BLaER1 treated with 17β-estradiol and CSF1 and Interleukin-3, amounts not matched to agents 10 nM and 100 nM (cell line): ENCODE data around the gene DUSP14.

Source experiments
- H3K27ac ChIP-seq, 11 experiments: shearing (Covaris generic); formaldehyde crosslinking; 2 replicates each; pipeline ENCODE4 v1.8.1; 2022
- H3K27me3 ChIP-seq, 11 experiments: shearing (Covaris generic); formaldehyde crosslinking; 2 replicates each; pipeline ENCODE4 v1.8.1; 2022
- H3K36me3 ChIP-seq, 11 experiments: shearing (Covaris generic); formaldehyde crosslinking; 2 replicates each; pipeline ENCODE4 v1.8.1; 2022
- H3K4me1 ChIP-seq, 10 experiments: shearing (Covaris generic); formaldehyde crosslinking; 2 replicates each; pipeline ENCODE4 v1.8.1; 2022
- H3K4me2 ChIP-seq, 11 experiments: shearing (Covaris generic); formaldehyde crosslinking; 2 replicates each; pipeline ENCODE4 v1.8.1; 2022
- H3K4me3 ChIP-seq, 10 experiments: shearing (Covaris generic); formaldehyde crosslinking; 2 replicates each; pipeline ENCODE4 v1.8.1; 2022
- H3K9ac ChIP-seq, 11 experiments: shearing (Covaris generic); formaldehyde crosslinking; 2 replicates each; pipeline ENCODE4 v1.8.1; 2022
- H3K9me3 ChIP-seq, 11 experiments: shearing (Covaris generic); formaldehyde crosslinking; replicated peaks in 1 of 11; 2 replicates each; pipeline ENCODE4 v1.8.1; 2022
- H4K20me1 ChIP-seq, 11 experiments: shearing (Covaris generic); formaldehyde crosslinking; 2 replicates each; pipeline ENCODE4 v1.8.1; 2022
- Cebpa-rat ChIP-seq, 11 experiments: shearing (Covaris generic); IDR thresholded peaks; 2 replicates each; pipeline ENCODE4 v1.8.1; 2022

Gene DUSP14

DNA sequence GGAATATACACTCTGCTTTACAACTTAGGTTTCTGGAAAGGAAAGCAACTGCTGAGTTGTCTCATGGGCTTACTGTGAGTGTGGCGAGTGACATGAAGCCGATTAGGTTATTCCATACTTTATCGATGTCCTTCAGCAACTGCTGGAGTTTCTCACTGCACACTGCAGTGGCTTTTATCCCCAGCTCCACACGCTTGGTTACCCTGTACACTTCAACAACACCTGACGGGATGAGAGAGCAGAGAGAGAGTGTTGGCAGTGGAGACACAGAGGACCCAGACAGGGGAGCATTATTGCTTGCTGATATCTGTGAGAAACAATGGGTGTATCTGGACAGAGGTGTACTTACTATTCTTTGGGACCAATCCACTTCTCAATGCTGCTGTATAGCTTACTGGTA, 46.2 kb downstream of the DUSP14 start:
- peaks cover 93 to 100% (median 98%) of the 10 kb centered on the region in 11 experiments for H3K36me3 ChIP-seq
- no peak overlapping the region for H3K4me2 ChIP-seq
- no peaks in the 10 kb centered on the region for H3K9me3 ChIP-seq
- H3K27me3 ChIP-seq = no peaks in the 10 kb centered on the region
- H4K20me1 ChIP-seq = peaks cover 0 to 20% (median under 1%) of the 10 kb centered on the region in 11 experiments; a peak in 5 of 22 replicates
- no peak for TF ChIP-seq Cebpa-rat (IDR thresholded peaks at IDR 0.05)
- H3K9ac ChIP-seq = no peak overlapping the region
- H3K4me3 ChIP-seq = no peak overlapping the region
- H3K27ac ChIP-seq = no peak overlapping the region
- H3K4me1 ChIP-seq = no peaks in the 10 kb centered on the region

DNA sequence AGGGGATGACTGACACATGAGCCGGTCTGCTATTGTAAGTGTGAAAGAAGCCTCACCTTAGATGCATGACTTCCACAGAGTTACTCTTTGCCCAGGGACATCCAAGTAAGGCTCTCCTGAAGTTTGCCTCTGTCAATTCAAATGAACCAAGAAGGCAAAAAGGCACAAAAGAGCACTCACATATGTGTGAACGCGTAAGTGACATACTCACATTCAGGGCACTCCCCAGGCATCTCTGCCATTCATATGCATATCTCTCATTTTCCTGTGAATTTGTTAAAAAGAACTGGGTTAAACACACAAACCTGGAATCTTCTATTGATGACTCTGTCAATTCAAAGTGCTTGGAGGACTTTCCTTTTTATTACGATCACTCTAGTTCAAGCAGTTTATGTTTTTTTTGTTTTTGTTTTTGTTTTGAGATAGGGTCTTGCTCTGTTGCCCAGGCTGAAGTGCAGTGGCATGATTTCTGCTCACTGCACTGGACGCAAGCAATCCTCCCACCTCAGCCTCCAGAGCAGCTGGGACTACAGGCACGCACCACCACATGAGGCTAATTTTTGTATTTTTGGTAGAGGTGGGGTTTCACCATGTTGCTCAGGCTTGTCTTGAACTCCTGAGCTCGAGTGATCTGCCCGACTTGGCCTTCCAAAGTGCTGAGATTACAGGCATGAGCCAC, 49.4 kb downstream of the DUSP14 start:
- no peak overlapping the region for H3K4me2 ChIP-seq

DNA sequence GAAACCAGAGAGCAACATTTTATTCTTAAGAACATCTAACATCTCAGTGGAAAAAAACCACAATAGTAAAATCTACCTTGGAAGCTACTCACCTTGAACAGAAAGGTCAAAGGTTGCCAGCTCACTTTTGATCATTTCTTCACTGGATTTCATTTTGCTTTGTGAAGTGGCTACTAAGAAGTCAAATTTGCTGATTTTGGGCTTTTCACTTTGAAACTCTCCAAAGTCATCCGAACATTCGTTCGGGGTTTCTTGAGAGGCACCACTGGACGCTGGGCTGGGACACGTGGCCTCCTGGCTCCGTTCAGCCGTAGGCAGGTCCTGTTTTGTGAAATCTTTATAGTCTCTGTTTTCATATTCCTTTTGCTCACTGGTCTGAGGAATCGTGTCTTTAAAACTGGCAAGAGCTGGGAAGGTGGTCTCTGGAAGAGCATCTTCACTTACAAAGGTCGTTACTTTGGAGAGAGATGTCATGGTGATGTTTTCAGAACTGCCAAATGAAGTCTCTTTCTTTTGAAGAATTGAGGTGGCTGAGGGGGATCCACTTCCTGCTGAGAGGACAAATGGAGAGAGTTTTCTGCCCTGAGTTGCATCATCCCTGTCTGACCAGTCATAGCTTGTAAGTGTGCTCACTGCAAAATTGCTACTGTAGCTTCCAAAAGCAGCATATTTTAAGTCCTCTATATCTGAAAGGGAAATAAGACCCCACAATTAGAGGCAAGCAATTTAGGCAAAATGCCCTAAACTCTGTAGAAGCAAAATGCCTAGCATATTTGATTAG, 52.4 kb downstream of the DUSP14 start:
- Histone ChIP-seq H3K4me3 (no peak overlapping the region), H3K27ac (no peak overlapping the region), H3K9me3 (no peaks in the 10 kb centered on the region), H3K4me2 (no peak overlapping the region), H3K27me3 (no peaks in the 10 kb centered on the region), H3K9ac (no peak overlapping the region), H3K4me1 (no peaks in the 10 kb centered on the region; a peak in 1 of 20 replicates), H4K20me1 (peaks cover 2 to 46% (median 16%) of the 10 kb centered on the region in 11 experiments; a peak in 14 of 22 replicates), H3K36me3 (peaks cover 75 to 100% (median 89%) of the 10 kb centered on the region in 11 experiments)
- TF ChIP-seq Cebpa-rat (IDR thresholded peaks at IDR 0.05) = no peak

More for the DNA sequence above, 49.4 kb downstream of the DUSP14 start:
- H4K20me1 ChIP-seq = peaks cover 0 to 24% (median 4%) of the 10 kb centered on the region in 11 experiments; a peak in 8 of 22 replicates
- H3K9me3 ChIP-seq = no peaks in the 10 kb centered on the region
- no peaks in the 10 kb centered on the region for H3K27me3 ChIP-seq
- no peaks in the 10 kb centered on the region; a peak in 1 of 20 replicates for H3K4me1 ChIP-seq
- H3K27ac ChIP-seq = no peak overlapping the region
- no peak overlapping the region for H3K4me3 ChIP-seq
- TF ChIP-seq Cebpa-rat (IDR thresholded peaks at IDR 0.05) = no peak
- no peak overlapping the region for H3K9ac ChIP-seq
- peaks cover 93 to 100% (median 99%) of the 10 kb centered on the region in 11 experiments for H3K36me3 ChIP-seq

DNA sequence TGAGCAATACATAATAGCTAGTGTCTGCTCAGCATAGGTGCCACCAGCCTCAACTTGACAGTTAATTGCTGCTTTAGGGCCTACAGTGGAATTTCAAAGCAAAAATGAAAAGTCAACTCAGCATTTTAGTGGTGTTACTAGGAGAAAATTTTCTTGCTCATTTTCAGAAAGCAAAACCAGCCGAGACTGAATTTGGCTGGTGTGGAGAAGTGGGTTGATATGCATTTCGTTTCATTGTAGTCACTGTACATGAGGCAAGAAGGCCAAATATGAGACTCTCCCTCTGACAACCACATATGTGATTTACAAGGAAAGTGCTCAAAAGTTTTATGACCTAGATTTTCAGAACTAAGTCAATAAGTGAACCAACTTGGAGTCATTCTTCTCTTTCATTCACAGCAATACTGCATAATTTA, 54.0 kb downstream of the DUSP14 start:
- no peaks in the 10 kb centered on the region for H3K9me3 ChIP-seq
- no peak overlapping the region for H3K4me2 ChIP-seq
- H3K4me1 ChIP-seq = peaks cover 0 to 3% (median 0%) of the 10 kb centered on the region in 10 experiments; a peak in 3 of 20 replicates
- H4K20me1 ChIP-seq = peaks cover 7 to 61% (median 30%) of the 10 kb centered on the region in 11 experiments; a peak in 17 of 22 replicates
- no peak overlapping the region for H3K4me3 ChIP-seq
- H3K36me3 ChIP-seq = peaks cover 68 to 100% (median 85%) of the 10 kb centered on the region in 11 experiments
- no peak overlapping the region for H3K27ac ChIP-seq
- H3K9ac ChIP-seq = no peak overlapping the region
- no peaks in the 10 kb centered on the region for H3K27me3 ChIP-seq
- TF ChIP-seq Cebpa-rat (IDR thresholded peaks at IDR 0.05) = no peak

DNA sequence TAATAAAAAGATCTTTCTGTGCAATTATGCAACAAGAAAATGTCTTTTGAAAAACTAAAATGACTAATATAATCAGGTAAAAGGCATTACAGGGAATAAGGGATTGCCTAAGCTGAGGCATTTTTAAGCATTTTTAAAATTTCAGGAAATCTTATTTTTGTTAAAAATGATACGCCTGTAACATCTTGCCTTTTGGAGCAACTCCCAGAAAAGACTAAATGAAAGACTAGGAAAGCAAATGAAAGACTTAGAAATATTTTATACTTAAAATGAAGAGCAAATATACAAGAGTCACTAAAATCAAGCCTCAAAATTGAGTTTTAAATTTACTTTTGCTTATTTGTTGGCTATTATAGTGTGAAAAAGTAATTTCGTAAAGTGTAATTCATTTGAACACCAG, 55.8 kb downstream of the DUSP14 start:
- Histone ChIP-seq H4K20me1 (peaks cover 11 to 80% (median 45%) of the 10 kb centered on the region in 11 experiments; a peak in 18 of 22 replicates), H3K4me2 (no peak overlapping the region), H3K27ac (no peak overlapping the region), H3K9ac (no peak overlapping the region), H3K4me3 (no peak overlapping the region), H3K36me3 (peaks cover 55 to 100% (median 79%) of the 10 kb centered on the region in 11 experiments), H3K27me3 (no peaks in the 10 kb centered on the region), H3K4me1 (peaks cover 4 to 13% (median 8%) of the 10 kb centered on the region in 10 experiments; a peak in 13 of 20 replicates), H3K9me3 (no peaks in the 10 kb centered on the region)
- TF ChIP-seq Cebpa-rat (IDR thresholded peaks at IDR 0.05) = no peak

DNA sequence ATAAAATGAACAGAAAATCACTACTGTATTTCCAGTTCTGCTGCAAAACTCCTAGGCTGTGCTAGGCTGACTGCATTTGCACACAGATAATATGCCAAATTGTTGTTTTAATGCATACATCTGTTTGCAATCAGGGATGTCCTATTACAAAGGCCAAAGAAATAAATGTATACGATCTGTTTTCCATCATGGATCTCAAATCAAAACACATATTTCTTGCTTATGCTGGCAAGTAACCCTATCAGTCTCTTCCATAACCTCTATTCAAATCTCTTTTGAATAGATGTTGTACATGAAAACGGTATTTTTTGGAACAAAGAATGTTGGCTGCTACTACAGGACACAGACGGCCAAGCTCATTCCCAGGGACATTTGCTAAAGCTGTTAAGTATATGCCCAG, 56.6 kb downstream of the DUSP14 start:
- H3K4me3 ChIP-seq = no peak overlapping the region
- H4K20me1 ChIP-seq = peaks cover 11 to 88% (median 53%) of the 10 kb centered on the region in 11 experiments; a peak in 20 of 22 replicates
- H3K4me2 ChIP-seq = no peak overlapping the region
- TF ChIP-seq Cebpa-rat (IDR thresholded peaks at IDR 0.05) = no peak
- no peak overlapping the region for H3K9ac ChIP-seq
- H3K27me3 ChIP-seq = no peaks in the 10 kb centered on the region
- peaks cover 55 to 100% (median 79%) of the 10 kb centered on the region in 11 experiments for H3K36me3 ChIP-seq
- H3K27ac ChIP-seq = no peak overlapping the region
- H3K9me3 ChIP-seq = no peaks in the 10 kb centered on the region
- H3K4me1 ChIP-seq = peaks cover 4 to 13% (median 8%) of the 10 kb centered on the region in 10 experiments; a peak in 13 of 20 replicates

DNA sequence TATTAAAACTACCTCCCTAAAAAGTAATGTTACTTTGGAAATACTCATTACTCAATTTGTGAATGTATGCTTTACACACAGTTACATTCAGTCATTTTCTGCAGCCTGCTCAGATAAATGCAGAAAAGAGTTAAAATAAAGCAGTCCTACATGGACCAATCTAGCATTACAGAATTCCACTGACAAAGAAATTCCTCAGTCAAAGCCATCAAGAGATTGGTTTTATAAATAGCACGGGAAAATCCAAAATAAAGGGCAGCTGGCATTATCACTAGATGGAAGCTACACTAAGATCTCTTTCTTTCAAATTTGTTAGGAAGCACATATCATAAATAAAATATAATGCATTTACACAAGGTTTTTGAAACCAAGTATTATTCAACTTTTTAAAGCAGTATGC, 58.3 kb downstream of the DUSP14 start:
- H3K9ac ChIP-seq = no peak overlapping the region
- no peak for TF ChIP-seq Cebpa-rat (IDR thresholded peaks at IDR 0.05)
- peaks cover 11 to 100% (median 63%) of the 10 kb centered on the region in 11 experiments; a peak in 20 of 22 replicates for H4K20me1 ChIP-seq
- no peaks in the 10 kb centered on the region for H3K27me3 ChIP-seq
- no peak overlapping the region for H3K4me2 ChIP-seq
- H3K9me3 ChIP-seq = no peaks in the 10 kb centered on the region
- H3K4me1 ChIP-seq = peaks cover 4 to 13% (median 8%) of the 10 kb centered on the region in 10 experiments; a peak in 13 of 20 replicates
- H3K36me3 ChIP-seq = peaks cover 45 to 100% (median 76%) of the 10 kb centered on the region in 11 experiments
- no peak overlapping the region for H3K27ac ChIP-seq
- no peak overlapping the region for H3K4me3 ChIP-seq

DNA sequence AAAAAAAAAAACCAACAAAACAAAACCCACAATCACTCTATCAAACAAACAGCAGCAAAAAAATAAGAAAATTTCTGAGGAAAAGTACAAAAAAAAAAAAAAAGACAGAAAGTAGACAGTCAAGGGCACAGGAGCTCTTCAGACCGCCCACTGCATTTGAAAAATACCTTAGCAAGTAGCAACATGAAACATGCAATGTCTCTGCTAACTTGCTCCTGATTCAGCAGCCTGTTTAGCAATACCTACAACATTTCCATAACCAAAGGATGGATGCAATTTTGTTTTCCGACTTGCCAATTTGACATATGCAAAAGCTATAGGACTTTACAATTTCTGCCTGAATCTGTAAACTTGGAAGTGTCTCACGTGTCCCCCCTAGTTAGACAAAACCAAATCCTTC, 62.1 kb downstream of the DUSP14 start:
- Histone ChIP-seq H3K9me3 (no peaks in the 10 kb centered on the region), H3K9ac (no peak overlapping the region), H4K20me1 (peaks cover 9 to 78% (median 46%) of the 10 kb centered on the region in 11 experiments; a peak in 19 of 22 replicates), H3K4me2 (no peak overlapping the region), H3K4me1 (peaks cover 4 to 13% (median 8%) of the 10 kb centered on the region in 10 experiments; a peak in 13 of 20 replicates), H3K27me3 (no peaks in the 10 kb centered on the region), H3K27ac (no peak overlapping the region), H3K4me3 (no peak overlapping the region), H3K36me3 (peaks cover 60 to 100% (median 80%) of the 10 kb centered on the region in 11 experiments)
- no peak for TF ChIP-seq Cebpa-rat (IDR thresholded peaks at IDR 0.05)

DNA sequence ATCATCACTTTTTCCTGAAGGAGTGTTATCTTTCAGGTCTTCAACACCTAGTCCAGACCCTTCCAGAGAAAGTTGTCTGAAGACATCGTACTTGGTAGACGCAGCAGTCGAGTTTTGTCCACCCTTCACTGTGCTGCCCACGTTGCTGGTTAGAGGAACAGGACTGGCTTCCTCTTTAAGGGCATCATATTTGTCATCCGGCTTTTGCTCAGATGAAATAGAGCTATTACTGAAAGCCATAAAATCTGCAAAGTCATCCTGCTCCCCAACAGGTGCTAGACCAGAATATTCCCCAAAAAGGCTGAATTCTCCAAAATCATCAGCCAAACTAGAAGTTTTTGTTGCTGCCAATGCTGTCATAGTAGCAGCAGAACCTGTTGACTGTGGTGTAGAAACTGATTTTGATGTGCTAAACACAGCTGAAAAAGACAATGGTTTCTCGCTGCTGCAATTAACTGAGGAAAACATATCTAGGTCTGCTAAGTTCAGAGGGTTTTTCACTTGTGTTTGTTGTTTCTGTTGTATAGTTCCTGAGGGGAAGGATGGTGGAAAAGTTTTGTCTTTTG, 63.8 kb downstream of the DUSP14 start:
- no peak overlapping the region for H3K4me3 ChIP-seq
- no peaks in the 10 kb centered on the region for H3K9me3 ChIP-seq
- H4K20me1 ChIP-seq = peaks cover 4 to 71% (median 31%) of the 10 kb centered on the region in 11 experiments; a peak in 18 of 22 replicates
- H3K36me3 ChIP-seq = peaks cover 68 to 100% (median 83%) of the 10 kb centered on the region in 11 experiments
- no peak overlapping the region for H3K4me2 ChIP-seq
- no peak overlapping the region for H3K27ac ChIP-seq
- peaks cover 4 to 12% (median 8%) of the 10 kb centered on the region in 10 experiments; a peak in 13 of 20 replicates for H3K4me1 ChIP-seq
- no peak overlapping the region for H3K9ac ChIP-seq
- no peaks in the 10 kb centered on the region for H3K27me3 ChIP-seq
- TF ChIP-seq Cebpa-rat (IDR thresholded peaks at IDR 0.05) = no peak
